D721Med (cell line): ENCODE results near the gene NPBWR2.

Source experiments
- DNase-seq: peaks from one replicate; pipeline ENCODE4 v3.0.0; 2011; ENCODE audit warnings: low spot score; ENCODE audit not compliant: insufficient read length
- FAIRE-seq: peaks from 2 replicates; lab custom pipeline; 2011; peaks lifted over from hg19 to GRCh38; lab: Jason Lieb, UNC
- TF ChIP-seq, protein P1 (sequence below): IDR thresholded peaks from 2 replicates; pipeline ENCODE4 v1.5.1; 2012; ENCODE audit warnings: mild to moderate bottlenecking, control low read depth; ENCODE audit not compliant: insufficient read depth; ENCODE audit errors: missing control alignments

Gene NPBWR2

DNA sequence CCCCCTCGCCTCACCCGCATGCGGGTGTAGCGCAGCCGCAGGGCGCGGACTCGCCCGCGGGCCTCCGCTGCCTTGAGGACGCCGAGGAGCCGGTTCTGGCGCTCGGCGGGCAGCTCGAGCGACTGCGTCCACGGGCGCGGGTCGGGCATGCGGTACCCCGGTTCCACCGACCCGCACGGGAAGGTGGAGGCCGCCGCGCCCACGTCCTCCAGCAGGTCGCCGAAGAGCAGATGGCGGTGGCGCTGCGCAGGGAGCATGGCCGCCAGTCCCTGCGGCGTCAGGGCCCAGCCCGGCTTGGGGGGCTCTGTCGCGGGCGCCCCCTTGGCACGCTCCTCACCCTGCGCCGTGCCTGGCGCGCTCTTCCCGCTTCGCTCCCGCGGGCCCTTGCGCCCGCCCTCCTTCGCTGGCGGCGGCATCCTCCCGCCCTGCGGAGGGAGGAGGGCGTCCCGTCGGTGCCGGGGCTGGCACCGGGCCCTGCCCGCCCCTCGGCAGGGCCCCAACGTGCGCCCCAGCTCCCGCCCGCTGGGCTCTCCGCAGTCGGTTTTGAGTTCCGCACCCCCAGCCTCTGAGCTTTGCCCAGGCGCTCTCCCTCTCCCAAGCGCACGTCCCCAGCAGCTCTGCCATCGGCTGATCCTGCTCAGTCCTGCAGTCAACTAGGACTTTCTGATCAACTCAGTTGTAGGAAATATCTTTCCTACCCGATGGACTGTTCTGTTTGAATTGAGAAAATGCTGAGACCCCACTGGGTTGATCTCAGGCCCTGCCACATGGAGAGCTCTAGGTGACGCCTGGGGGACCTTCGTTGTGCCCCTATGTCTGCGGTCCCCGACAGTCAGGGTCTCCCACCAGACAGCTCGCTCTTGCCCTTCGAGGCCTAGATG, 23.3 kb downstream of the NPBWR2 start, which contains the start of gene LKAAEAR1:
Gene LKAAEAR1 (minus strand): TSS at position 595 of the 881 bp plus-strand sequence. CDS start 179 bp downstream, at position 416.
- no peak for FAIRE-seq
- no peak for DNase-seq
- TF ChIP-seq, protein P1, sequence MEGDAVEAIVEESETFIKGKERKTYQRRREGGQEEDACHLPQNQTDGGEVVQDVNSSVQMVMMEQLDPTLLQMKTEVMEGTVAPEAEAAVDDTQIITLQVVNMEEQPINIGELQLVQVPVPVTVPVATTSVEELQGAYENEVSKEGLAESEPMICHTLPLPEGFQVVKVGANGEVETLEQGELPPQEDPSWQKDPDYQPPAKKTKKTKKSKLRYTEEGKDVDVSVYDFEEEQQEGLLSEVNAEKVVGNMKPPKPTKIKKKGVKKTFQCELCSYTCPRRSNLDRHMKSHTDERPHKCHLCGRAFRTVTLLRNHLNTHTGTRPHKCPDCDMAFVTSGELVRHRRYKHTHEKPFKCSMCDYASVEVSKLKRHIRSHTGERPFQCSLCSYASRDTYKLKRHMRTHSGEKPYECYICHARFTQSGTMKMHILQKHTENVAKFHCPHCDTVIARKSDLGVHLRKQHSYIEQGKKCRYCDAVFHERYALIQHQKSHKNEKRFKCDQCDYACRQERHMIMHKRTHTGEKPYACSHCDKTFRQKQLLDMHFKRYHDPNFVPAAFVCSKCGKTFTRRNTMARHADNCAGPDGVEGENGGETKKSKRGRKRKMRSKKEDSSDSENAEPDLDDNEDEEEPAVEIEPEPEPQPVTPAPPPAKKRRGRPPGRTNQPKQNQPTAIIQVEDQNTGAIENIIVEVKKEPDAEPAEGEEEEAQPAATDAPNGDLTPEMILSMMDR, result no peak

DNA sequence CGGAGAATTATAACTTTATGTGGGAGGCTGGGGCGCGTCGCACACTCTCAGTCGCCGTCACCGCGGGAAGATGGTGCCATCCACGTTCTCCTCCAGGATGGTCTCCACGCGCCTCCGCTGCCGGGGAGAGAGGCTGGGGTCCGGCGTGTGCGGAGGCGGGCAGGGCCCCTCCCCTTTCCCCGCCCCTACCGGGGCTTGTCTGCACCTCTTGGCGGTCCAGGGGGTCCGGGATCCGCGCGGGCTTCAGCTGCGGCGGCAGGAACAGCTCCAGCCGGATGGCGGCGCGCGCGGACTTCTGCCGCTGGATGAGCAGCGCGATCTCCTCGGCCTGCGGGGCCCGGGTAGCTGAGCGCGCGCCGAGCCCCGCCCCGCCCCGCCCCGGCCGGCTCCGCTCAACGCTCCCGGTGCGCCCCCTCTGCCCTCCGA, 24.0 kb downstream of the NPBWR2 start:
- no peak for FAIRE-seq

DNA sequence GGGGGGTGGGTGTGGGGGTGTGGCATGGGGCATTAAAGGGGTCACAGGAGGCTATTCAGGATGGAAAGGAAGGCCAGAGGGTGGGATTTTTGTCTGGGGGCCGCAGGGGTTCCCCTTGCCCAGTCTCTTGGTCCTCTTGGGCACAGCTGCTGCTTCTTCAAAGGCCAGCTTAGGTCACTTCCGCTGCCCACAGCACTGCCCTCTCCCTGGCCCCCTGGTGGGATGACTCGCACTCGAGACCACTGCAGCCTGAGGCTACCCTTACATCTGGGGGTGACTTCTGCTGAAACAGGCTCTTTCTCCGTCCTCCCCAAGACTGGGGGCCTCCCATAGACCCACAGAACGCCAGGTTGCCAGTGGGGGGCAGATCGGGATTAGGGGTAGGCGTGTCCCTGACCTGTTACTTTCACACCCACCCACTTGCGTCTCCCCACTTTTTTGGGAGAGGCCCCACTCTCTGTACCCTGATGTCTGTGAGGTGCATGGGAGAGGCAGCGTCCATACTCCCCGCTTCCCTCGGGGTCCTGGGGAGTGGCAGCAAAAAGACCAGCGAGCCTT, 24.5 kb downstream of the NPBWR2 start:
- FAIRE-seq (no peak), DNase-seq (no peak)
- TF ChIP-seq, protein P1, result no peak

More for the DNA sequence above, 24.0 kb downstream of the NPBWR2 start:
- TF ChIP-seq, protein P1, result peak; percentile 68
- peak; percentile 62 for DNase-seq

DNA sequence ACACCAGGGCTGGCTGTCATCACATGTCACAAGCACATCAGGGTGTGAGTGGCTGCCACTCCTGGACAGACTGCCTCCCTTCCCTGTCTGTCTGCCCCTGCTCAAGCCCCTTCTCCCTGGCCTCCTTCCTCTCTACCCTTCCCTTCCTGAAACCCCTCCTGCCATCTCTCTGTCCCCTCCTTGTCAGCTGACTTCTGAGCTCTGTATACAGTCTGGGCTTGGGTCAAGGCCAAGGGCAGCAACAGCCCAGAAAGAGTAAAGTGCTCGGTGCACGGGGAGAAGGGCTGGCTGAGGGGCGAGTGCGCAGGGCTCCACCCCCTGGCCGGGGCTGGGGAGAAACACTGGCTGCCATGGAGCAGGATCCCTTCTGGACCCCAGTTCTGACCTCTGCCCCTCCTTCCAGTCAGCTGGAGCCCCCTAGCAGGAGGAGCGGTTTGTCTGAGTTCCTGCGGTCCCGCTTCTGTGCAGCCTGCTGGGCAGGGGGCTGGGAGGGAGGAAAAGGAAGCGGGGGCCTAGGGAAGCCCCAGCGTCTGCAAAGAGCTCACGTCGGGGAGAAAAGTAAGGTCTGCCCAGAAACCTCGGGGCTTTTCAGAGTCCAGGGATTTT, 25.1 kb downstream of the NPBWR2 start:
- DNase-seq (no peak), FAIRE-seq (no peak)
- TF ChIP-seq, protein P1, result no peak

DNA sequence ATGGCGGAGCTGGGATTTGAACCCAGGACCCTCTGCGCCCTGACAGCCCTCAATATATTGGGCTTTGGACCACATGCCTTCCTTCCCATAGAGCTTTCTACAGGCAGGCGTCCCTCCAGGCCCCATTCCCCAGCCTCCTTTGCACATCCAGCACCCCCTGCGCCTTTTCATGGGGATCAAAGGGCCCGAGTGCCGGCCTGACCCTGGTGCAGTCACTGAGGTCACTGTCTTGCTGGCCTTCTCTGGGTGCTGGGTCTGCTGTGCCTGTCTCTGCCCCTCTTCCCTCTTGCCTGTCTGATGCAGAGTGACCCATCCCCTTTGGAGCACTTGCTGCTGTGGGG, 25.8 kb downstream of the NPBWR2 start:
- DNase-seq (no peak), FAIRE-seq (no peak)
- TF ChIP-seq, protein P1, result no peak

DNA sequence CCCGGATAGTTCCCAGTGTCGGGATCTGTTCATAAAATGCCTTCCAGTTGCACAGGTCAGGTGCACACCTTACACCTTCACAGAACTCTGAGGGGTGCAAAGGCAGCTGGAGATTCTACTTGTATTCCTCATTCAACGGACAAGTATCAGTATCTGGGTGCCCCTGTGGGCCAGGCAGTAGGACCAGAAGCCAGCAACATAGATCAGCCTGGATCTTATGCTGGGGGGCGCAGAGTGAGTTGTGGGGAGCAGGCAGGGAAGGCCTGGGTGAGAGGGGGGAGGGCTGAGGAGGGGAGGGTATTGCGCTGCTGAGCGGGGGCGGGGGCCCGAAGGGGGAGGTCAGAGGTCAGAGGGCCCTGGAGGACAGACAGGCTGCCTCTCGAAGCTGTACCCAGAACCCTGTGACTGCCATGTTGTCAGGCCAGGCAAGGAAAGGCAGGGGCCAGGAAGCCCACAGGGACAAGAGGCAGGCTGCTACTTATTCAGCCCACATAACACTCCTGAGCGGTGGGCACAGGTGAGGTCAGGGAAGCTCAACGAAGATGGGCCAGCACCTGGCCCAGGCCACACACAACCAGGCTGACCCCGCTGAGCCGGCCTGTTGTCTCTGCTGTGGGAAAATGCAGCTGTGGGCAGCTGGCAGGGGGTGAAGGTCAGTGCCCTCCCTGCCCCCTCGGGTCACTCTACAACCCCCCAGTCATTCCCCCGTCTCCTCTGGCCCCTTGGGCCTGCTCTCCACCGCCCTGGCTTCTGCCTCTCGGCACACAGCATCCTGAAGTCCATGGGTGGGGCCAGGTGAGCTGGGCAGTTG, 26.3 kb downstream of the NPBWR2 start:
- TF ChIP-seq, protein P1, result no peak
- FAIRE-seq, result no peak

More for the DNA sequence above, 26.3 kb downstream of the NPBWR2 start:
- no peak for DNase-seq
